Stimulated activated CD8-positive, alpha-beta memory T cell treated with anti-CD3 and anti-CD28 coated beads, Interleukin-7, amount 100 ng/mL, for 48 hours (primary cell): Measurements from ENCODE around the gene PON2.

Experiments used
- DNase-seq, 2 donors: peaks; one replicate each; pipeline ENCODE4 v3.0.0-alpha.2; 2020; ENCODE audit warnings: low read depth in 1 of 2; ENCODE audit errors: extremely low read depth in 1 of 2

The PON2 gene

DNA sequence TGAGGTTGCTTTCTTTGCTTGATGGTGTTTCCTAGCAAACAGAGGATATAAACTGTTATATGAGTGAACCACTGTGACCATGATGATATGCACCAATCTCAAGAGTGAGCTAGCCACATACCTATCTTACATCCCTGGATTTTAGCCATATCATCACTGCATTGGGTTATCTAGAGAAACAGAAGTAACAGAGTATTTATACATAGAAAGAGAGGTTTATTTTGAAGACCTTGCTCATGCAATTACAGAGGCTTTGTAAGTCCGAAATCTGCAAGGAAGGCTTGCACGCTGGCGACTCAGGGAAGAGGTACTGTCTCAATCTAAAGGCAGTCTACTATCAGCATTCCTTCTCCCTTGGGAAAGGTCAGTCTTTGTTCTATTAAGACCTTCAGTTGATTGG is 11.8 kb upstream of the PON2 start:
- no peak for DNase-seq

- DNase-seq, result no peak
These were observed 10.0 kb upstream of the PON2 start for GRCh38 chr7:95444796-95445195.

DNA sequence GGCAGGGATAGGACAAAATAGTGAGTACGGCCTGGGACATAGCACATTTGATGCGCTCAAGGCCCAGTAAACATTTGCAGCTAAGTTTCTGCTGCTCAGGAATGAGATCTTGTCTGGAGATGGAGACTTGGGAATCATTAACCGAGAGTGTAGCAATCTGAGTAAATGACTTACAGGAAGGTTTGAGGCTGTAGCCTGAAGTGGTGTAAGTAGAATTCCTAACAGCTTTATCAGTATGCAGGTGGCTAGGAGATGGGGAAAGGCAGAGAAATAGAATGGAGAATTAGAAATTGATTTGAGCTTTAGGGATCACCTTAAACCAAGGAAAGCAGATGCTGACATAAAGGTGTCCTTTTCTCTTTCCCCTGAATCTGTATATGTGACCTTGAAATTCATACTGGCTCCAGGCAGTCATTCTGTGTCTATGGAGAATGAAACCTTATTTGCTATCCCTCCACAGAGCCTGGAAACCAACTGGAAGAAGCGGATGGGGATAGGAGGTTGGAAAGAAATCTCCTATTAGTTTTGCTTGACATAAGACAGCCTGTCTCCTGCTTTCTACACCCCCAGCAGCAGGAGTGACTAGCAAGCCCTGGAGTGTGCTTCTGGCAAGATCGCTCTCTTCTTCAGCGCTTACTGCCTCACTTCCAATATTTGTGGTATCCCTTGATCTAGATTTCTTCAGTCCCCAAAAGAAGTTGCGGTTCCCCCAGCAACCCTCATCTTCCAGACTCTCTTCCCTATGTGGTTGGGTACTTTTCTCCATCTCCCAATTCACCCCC is 6.4 kb upstream of the PON2 start:
- no peak for DNase-seq

DNA sequence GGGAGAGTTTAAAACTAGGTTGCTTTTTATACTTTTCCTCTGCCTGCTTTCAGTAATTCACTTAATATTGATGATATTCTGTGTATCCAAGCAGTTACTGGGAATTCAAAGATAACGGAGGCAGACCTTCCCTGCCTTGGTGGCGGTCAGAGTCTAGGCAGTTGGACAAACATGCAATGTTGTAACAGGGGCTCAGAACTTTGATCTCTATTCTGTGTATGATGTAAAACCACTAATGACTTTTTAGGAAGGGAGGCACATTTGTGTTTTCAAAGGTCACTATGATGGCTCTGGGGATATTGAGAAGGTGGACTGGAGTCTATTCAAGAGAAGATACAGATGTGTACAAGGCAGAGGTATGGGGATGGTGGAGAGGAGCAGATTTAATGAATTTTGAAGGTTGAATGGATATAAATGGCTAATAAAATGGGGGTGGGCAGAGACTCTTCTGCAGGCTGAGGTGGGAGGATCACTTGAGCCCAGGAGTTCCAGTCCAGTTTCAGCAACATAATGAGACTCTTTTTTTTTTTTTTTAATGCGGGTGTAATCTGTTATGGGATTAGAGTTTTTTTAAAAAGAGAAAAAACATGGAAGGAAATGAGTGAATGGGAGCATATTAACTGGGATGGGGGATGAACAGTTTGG is 5.7 kb upstream of the PON2 start:
- DNase-seq, result no peak

GRCh38 chr7:95436407-95436806 is 1.6 kb upstream of the PON2 start:
- no peak for DNase-seq

GRCh38 chr7:95435422-95435780 is 573 bp upstream of the PON2 start:
- no peak for DNase-seq

GRCh38 chr7:95433952-95434556 is 774 bp downstream of the PON2 start:
- DNase-seq, result no peak

DNA sequence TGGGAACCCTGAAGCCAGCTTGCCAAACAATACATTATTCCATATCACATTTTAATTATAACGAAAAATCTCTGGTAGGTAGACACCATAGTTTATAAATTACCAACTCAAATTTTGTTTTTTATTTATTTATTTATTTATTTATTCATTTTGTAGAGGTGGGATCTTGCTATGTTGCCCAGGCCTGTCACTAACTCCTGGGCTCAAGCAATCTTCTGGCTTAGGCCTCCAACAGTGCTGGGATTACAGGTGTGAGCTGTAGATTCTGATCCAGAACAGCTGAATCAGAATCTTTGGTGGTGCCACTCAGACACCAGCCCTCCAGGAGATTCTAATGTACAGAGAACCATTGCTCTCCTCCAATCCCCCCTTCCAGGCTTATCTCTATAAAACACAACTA is 1.7 kb downstream of the PON2 start:
- DNase-seq, result no peak

DNA sequence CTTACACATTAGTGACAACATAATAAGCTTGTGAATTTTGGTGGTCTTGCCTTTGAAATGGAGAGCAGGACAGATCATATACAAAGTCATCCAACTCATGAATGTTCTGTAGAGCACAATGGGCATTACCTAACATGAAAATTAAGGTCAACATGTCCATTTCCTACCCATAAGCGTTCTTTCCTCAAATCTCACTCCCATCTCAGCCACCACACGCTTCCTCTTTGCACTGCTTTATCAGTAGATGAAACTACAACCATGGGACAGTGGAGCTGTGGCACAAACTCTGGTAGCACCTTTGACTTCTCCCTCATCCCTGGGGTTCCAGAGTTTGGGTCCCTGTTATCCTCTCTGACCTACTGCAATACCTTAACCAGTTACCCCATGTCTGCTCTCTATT is 2.2 kb downstream of the PON2 start:
- DNase-seq, result no peak

GRCh38 chr7:95430864-95431263 is 4.0 kb downstream of the PON2 start:
- no peak for DNase-seq

DNA sequence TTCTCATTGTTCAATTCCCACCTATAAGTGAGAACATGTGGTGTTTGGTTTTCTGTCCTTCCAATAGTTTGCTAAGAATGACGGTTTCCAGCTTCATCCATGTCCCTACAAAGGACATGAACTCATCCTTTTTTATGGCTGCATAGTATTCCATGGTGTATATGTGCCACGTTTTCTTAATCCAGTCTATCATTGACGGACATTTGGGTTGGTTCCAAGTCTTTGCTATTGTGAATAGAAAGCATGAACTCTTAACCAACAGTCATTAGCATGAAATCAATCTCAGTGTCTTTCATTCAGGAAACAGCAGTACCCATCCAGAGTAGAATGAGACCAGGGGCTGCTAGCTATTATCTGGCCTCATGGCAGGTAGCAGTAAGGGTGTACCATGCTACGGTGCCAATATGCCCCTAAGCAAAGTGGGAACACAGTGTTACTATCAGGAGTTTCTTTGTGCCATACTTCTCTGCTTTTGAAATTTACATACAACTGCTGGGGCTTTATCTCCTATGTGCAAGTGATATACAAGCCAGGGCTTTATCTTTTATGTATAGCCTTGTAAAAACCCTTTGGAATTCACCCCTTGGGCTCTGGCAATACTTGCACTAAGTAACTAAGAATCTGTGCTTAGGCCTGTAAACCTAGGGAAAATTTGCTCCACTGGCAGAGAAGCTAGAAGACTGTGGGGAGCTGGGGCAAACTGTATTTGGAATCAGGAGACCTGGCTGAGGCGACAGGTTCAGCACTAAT is 5.4 kb downstream of the PON2 start:
- DNase-seq, result no peak

DNA sequence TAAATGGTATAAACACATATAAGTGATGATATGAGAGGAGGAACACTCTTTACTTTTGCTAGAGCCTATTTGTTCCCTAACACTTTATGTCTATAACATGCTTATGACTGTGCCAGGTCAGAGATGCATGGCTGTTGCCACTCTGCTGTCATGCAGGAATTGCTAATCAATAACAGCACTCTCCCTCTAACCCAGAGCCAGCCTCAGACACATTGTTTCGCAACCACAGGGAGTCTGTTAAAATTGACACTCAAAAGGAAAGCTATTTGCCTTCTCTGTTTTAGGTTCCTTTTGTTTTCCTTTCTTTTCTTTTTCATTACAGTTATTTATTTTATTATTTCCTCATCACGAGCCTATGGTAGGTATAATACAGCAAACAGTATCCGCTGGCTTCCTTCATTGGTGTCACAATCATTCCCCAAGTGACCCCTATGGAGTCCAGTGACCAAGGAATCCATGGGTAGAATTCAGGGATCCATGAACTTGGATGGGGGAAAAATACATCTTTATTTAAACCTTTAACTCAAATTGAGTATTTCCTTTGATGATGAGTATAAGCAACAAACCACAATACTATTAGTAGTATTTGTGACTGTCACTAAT is 6.8 kb downstream of the PON2 start:
- no peak for DNase-seq

- no peak for DNase-seq
These were observed 7.7 kb downstream of the PON2 start for GRCh38 chr7:95427166-95427565.

DNA sequence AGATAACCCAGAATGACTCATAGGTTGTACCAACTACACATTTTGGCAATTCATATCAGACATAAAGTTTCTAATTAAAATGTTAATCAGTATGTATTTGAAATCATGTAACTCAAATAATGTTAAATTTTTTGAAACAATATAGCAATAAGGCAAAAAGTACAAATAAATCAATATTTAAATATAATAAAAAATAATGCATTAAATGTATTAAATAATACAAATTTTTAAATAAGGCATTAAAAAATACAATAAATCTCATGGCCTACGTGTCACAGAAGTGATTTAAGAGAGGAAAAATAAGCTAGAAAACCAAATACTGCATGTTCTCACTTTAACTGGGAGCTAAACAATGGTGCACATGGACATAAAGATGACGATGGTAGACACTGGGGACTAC is 9.1 kb downstream of the PON2 start:
- DNase-seq, result no peak

- no peak for DNase-seq
These were observed 10.1 kb downstream of the PON2 start for GRCh38 chr7:95424716-95425115.

DNA sequence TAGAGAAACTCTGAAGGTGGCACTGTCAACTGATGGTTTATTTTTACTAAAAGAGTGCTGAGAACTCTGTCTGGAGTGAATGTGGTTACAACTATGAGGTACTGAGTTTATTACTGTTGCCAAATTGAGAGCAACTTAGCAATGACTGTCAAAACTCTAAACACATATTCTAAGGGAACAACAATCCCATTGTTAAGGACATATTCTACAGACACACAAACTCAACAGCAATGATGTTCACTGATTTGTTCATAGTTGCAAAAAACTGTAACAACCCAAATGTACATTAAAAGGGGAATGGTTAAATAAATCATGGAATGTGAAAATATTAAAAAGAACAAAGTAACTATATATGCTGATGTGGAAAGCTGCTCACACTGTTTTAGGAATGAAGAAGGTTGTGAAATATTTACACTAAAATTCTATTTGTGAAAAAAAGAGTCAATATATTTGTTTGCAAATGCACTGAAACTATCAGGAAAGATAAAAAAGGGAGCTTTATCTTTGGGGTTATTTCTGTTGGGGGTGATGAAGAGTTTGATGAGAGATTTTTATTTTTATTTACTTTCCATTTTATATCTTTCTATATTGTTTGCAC is 12.9 kb downstream of the PON2 start:
- no peak for DNase-seq

- DNase-seq, result no peak
These were observed 13.6 kb downstream of the PON2 start for GRCh38 chr7:95421000-95421846.

DNA sequence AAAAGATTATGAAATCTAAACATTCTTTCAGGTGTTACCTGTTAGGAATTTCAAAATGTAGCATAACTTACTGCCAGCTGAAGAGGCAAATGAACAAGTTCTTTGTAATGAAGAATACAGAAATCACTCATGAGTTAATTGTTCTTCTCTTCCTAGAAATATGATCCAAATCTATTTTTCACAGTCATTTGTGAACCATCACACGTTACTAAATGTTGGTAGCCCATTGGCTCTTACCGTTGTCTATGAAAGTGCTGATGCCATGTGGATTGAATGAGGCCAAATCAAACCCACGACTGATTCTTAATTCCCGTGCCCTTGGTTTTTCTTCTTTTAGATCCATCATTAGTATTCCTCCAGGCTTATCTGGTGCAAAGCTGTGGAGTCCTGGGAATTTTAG is 22.8 kb downstream of the PON2 start:
- no peak for DNase-seq

- DNase-seq, result no peak
These were observed 23.2 kb downstream of the PON2 start for GRCh38 chr7:95411666-95412065.

- DNase-seq, result no peak
These were observed 23.8 kb downstream of the PON2 start for GRCh38 chr7:95411036-95411435.
